AG10803 (cell line): ENCODE measurements around the gene SERHL2.
"Not testable (repeated sequence)": the region's sequence is repeated elsewhere in the genome, so short reads cannot be mapped to it uniquely, and the experiment has no call there.

ENCODE experiments used
- DNase-seq: peaks from one replicate; pipeline ENCODE4 v3.0.0; 2010; ENCODE audit warnings: low read depth
- H3K4me3 ChIP-seq: 2 replicates; pipeline ENCODE4 v1.5.1; 2011; ENCODE audit warnings: mild to moderate bottlenecking, low read length, control low read depth
- CTCF ChIP-seq: conservative IDR thresholded peaks from 2 replicates; pipeline ENCODE4 v1.5.1; 2011; ENCODE audit warnings: mild to moderate bottlenecking, low read length, control low read depth, inconsistent platforms

The SERHL2 gene

GRCh38 chr22:42560381-42560780 lies 6.6 kb downstream of the SERHL2 start:
- no peak for TF ChIP-seq CTCF
- no peak overlapping the region for H3K4me3 ChIP-seq
- no peak for DNase-seq

GRCh38 chr22:42560781-42561180 lies 7.0 kb downstream of the SERHL2 start:
- peak; percentile 34 for TF ChIP-seq CTCF
- H3K4me3 ChIP-seq: no peak overlapping the region
- no peak for DNase-seq

GRCh38 chr22:42561856-42562255 lies 8.1 kb downstream of the SERHL2 start:
- DNase-seq: no peak
- H3K4me3 ChIP-seq: no peak overlapping the region
- TF ChIP-seq CTCF: no peak

GRCh38 chr22:42562279-42562678 lies 8.5 kb downstream of the SERHL2 start:
- TF ChIP-seq CTCF: no peak
- DNase-seq: no peak
- H3K4me3 ChIP-seq: no peak overlapping the region

GRCh38 chr22:42562684-42563083 lies 8.9 kb downstream of the SERHL2 start:
- TF ChIP-seq CTCF: no peak
- DNase-seq: no peak
- H3K4me3 ChIP-seq: no peak overlapping the region

GRCh38 chr22:42563943-42564342 lies 10.2 kb downstream of the SERHL2 start:
- H3K4me3 ChIP-seq, DNase-seq: not testable (repeated sequence)

- H3K4me3 ChIP-seq: no peak overlapping the region
- no peak for DNase-seq
- no peak for TF ChIP-seq CTCF
Measured at GRCh38 chr22:42564699-42565098, 10.9 kb downstream of the SERHL2 start.

GRCh38 chr22:42565956-42566355 lies 12.2 kb downstream of the SERHL2 start:
- TF ChIP-seq CTCF: no peak
- H3K4me3 ChIP-seq: no peak overlapping the region
- DNase-seq: no peak

GRCh38 chr22:42567950-42568349 lies 14.2 kb downstream of the SERHL2 start:
- DNase-seq, H3K4me3 ChIP-seq: not testable (repeated sequence)

- DNase-seq, H3K4me3 ChIP-seq: not testable (repeated sequence)
Measured at GRCh38 chr22:42570580-42570979, 16.8 kb downstream of the SERHL2 start.

- DNase-seq, H3K4me3 ChIP-seq: not testable (repeated sequence)
Measured at GRCh38 chr22:42571068-42571467, 17.3 kb downstream of the SERHL2 start.

- not testable (repeated sequence) for H3K4me3 ChIP-seq, DNase-seq
Measured at GRCh38 chr22:42574046-42574445, 20.3 kb downstream of the SERHL2 start.
